ENCODE results near the gene CSPG4. TPM values are rescaled to one million over a fixed set of nuclear protein-coding genes. Genes with fewer than 3 reads are reported as not detected.
A peak's percentile ranks its signal among the peaks of the same experiment; 100 is the strongest.
"Not testable (repeated sequence)": the region's sequence is repeated elsewhere in the genome, so short reads cannot be mapped to it uniquely, and the experiment has no call there.

The CSPG4 gene
- total RNA-seq, 1 donor from 2014 or later: 15.0 TPM

GRCh38 chr15:75739791-75740190 lies 27.1 kb upstream of the CSPG4 start:
- ATAC-seq: no peak
- no peaks in the 10 kb centered on the region for H3K36me3 ChIP-seq
- no peak overlapping the region for H3K4me3 ChIP-seq
- TF ChIP-seq CTCF (IDR thresholded peaks at IDR 0.05): no peak
- H3K9me3 ChIP-seq: no peaks in the 10 kb centered on the region
- H3K27me3 ChIP-seq (ENCODE audit: low read depth): no peaks in the 10 kb centered on the region
- DNase-seq: peak; percentile 27
- H3K4me1 ChIP-seq: peaks cover 13% of the 10 kb centered on the region
- intact Hi-C loops (cut with DNase I): no loop called here
- no peak overlapping the region for H3K27ac ChIP-seq

- H3K36me3 ChIP-seq: no peaks in the 10 kb centered on the region
- no peak for TF ChIP-seq CTCF (IDR thresholded peaks at IDR 0.05)
- H3K9me3 ChIP-seq: no peaks in the 10 kb centered on the region
- peaks cover 13% of the 10 kb centered on the region for H3K4me1 ChIP-seq
- H3K27ac ChIP-seq: peak overlapping the region; percentile 31
- no peaks in the 10 kb centered on the region for H3K27me3 ChIP-seq (ENCODE audit: low read depth)
- H3K4me3 ChIP-seq: peak overlapping the region; percentile 92
- peak; percentile 99 for ATAC-seq
- intact Hi-C loops (cut with DNase I): no loop called here
- DNase-seq: peak; percentile 97
Measured at GRCh38 chr15:75738647-75739325, 26.1 kb upstream of the CSPG4 start.

GRCh38 chr15:75738014-75738646 lies 25.5 kb upstream of the CSPG4 start:
- Histone ChIP-seq H3K36me3 (no peaks in the 10 kb centered on the region), H3K4me1 (peaks cover 14% of the 10 kb centered on the region), H3K9me3 (no peaks in the 10 kb centered on the region), H3K27ac (peak overlapping the region; percentile 62), H3K27me3 (ENCODE audit: low read depth) (no peaks in the 10 kb centered on the region), H3K4me3 (peak overlapping the region; percentile 92)
- ATAC-seq: peak; percentile 46 to 54
- DNase-seq: no peak
- intact Hi-C loops (cut with DNase I): no loop called here
- TF ChIP-seq CTCF (IDR thresholded peaks at IDR 0.05): no peak

- Histone ChIP-seq H3K4me3 (peak overlapping the region; percentile 92), H3K4me1 (peaks cover 21% of the 10 kb centered on the region)
- H3K27ac ChIP-seq; intact Hi-C loops (cut with DNase I); ATAC-seq; H3K27me3 ChIP-seq (ENCODE audit: low read depth); H3K9me3 ChIP-seq; H3K36me3 ChIP-seq: not testable (repeated sequence)
- peak; percentile 35 for DNase-seq
Measured at GRCh38 chr15:75737116-75738013, 24.7 kb upstream of the CSPG4 start.

GRCh38 chr15:75736256-75736655 lies 23.6 kb upstream of the CSPG4 start:
- no peaks in the 10 kb centered on the region for H3K9me3 ChIP-seq
- H3K36me3 ChIP-seq: no peaks in the 10 kb centered on the region
- H3K27ac ChIP-seq: no peak overlapping the region
- H3K27me3 ChIP-seq (ENCODE audit: low read depth): no peaks in the 10 kb centered on the region
- ATAC-seq (no peak), DNase-seq (peak; percentile 39)
- H3K4me3 ChIP-seq: no peak overlapping the region
- intact Hi-C loops (cut with DNase I): no loop called here
- H3K4me1 ChIP-seq: peaks cover 31% of the 10 kb centered on the region
- TF ChIP-seq CTCF (IDR thresholded peaks at IDR 0.05): no peak

GRCh38 chr15:75734861-75735760 lies 22.5 kb upstream of the CSPG4 start:
- DNase-seq: peak; percentile 43
- H3K27ac ChIP-seq; H3K36me3 ChIP-seq; H3K4me3 ChIP-seq; H3K27me3 ChIP-seq (ENCODE audit: low read depth); intact Hi-C loops (cut with DNase I); H3K9me3 ChIP-seq; ATAC-seq: not testable (repeated sequence)
- H3K4me1 ChIP-seq: peaks cover 32% of the 10 kb centered on the region

Measured in lower lobe of right lung (tissue), 2 donors.